ENCODE data around the gene PTBP1.

DNA sequence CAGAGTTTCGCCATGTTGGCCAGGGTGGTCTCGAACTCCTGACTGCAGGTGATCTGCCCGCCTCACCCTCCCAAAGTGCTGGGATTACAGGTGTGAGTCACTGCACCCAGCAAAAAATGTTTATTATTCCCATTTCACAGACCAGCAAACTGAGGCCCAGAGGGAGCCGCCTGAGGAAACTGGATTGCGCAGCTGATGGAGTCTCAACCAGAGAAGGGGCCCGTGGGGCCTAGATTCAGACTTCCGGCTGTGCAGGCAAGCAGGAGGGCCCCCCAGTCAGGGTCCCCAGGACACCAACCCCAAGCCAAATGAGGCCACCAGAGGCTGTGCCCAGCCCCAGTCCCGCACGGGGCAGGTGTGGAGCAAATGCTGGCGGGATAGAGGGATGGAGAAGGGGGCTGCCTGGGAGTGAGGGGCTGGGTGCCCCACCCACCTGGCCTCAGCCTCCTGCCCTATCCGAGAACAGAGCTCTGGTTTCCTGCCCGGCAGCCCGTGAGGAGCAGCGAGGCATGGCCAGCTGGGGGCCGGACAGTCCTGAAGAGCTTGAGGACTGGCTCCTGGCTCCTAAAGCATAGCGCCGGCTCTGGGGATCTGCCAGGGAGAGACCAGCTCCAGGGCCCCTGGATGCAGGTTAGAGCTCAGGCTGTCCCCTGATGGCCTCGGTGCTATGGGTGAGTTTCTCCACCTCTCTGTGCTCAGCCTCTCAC, 24.4 kb upstream of the PTBP1 start:
- TF ChIP-seq CTCF (conservative IDR thresholded peaks at IDR 0.05) (no peak), ZFX (IDR thresholded peaks at IDR 0.05) (no peak)

Data from C4-2B (cell line).